GM18867 (cell line): Measurements from ENCODE around the gene ZNF722.
"Not testable (repeated sequence)": the region's sequence is repeated elsewhere in the genome, so short reads cannot be mapped to it uniquely, and the experiment has no call there.

ENCODE experiments used
- ATAC-seq: cut with Tn5 transposase; IDR thresholded peaks from one replicate; pipeline ENCODE4 v1.9.1; 2021; ENCODE audit warnings: mild to moderate bottlenecking, moderate library complexity; ENCODE audit not compliant: unreplicated experiment

The ZNF722 gene

GRCh38 chr7:63998549-63998948, at the start of gene ZNF722:
ZNF722 (plus strand) TSS chr7:63998849; CDS start chr7:63998962, 113 bp downstream.
- no peak for ATAC-seq

- ATAC-seq: no peak
Observed at GRCh38 chr7:63953181-63953580, 45.5 kb upstream of the ZNF722 start.

- no peak for ATAC-seq
Observed at GRCh38 chr7:63968629-63969028, 30.0 kb upstream of the ZNF722 start.

GRCh38 chr7:64015496-64015895, 16.8 kb downstream of the ZNF722 start:
- not testable (repeated sequence) for ATAC-seq

- no peak for ATAC-seq
Observed at GRCh38 chr7:64035388-64035787, 36.7 kb downstream of the ZNF722 start.

- ATAC-seq: no peak
Observed at GRCh38 chr7:64037095-64037494, 38.4 kb downstream of the ZNF722 start.

- no peak for ATAC-seq
Observed at GRCh38 chr7:64045301-64046040, 46.8 kb downstream of the ZNF722 start, which contains the start of gene ZNF727. ZNF727 (plus strand) TSS chr7:64045434; CDS start chr7:64045622, 188 bp downstream.

- ATAC-seq: no peak
Observed at GRCh38 chr7:64046041-64046389, 47.4 kb downstream of the ZNF722 start.
